Measurements from ENCODE around the gene CMC2. TPM values are rescaled to one million over a fixed set of nuclear protein-coding genes. Genes with fewer than 3 reads are reported as not detected.

The CMC2 gene
- total RNA-seq, 1 experiment from 2014 or later, result 64.2 TPM

DNA sequence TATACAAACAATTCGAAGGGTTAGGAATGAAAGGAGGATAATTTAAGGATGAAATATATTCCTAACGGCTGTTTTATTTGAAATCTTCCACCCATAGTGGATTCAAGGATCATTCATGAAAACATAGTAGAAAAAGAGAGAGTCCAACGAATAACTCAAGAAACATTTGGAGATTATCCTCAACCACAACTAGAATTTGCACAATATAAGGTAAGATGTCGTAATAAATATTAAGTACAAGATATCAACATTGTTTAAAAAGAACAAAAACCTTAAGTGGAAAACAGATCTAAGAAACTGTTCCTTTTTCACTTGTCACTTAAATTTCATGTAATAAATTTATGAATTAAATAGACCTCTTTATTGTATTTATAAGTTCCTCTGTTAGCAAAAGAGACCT lies 19.7 kb upstream of the CMC2 start:
- Histone ChIP-seq H2AFZ (ENCODE audit: low read length) (no peak overlapping the region), H2BK20ac (ENCODE audit: low read depth, low read length, poor library complexity, severe bottlenecking) (no peak overlapping the region), H3K4ac (ENCODE audit: low read depth, low read length) (no peak overlapping the region), H3T11ph (ENCODE audit: low read length) (no peak overlapping the region), H3K79me1 (ENCODE audit: insufficient read depth, low read depth, low read length, poor library complexity, severe bottlenecking) (no peaks in the 10 kb centered on the region), H3K27ac (ENCODE audit: insufficient read length, low read depth, low read length) (no peak overlapping the region), H3K79me2 (ENCODE audit: insufficient read depth, low read length) (no peaks in the 10 kb centered on the region), H3K14ac (ENCODE audit: insufficient read depth, low read length) (no peak overlapping the region), H3K9ac (ENCODE audit: extremely low read depth, insufficient read length, low read length) (no peak overlapping the region), H3K4me2 (ENCODE audit: insufficient read depth, insufficient read length, low read length) (no peak overlapping the region), H2AK5ac (ENCODE audit: insufficient read length, low read length) (no peak overlapping the region), H3K23me2 (ENCODE audit: insufficient read length, low read depth, low read length, poor library complexity, severe bottlenecking) (no peaks in the 10 kb centered on the region), H4K20me1 (ENCODE audit: control insufficient read depth, insufficient read depth, insufficient read length) (no peaks in the 10 kb centered on the region), H3K9me3 (ENCODE audit: control insufficient read depth, low read depth, low read length) (no peaks in the 10 kb centered on the region), H3K27me3 (ENCODE audit: insufficient read depth, low read length) (no peaks in the 10 kb centered on the region), H4K8ac (replicated peaks; ENCODE audit: insufficient read length, low read depth, low read length) (no peak overlapping the region), H3K23ac (ENCODE audit: insufficient read length, low read depth, low read length) (no peak overlapping the region), H2BK12ac (ENCODE audit: insufficient read length, low read depth, low read length) (no peak overlapping the region), H2BK120ac (ENCODE audit: low read depth, low read length, poor library complexity, severe bottlenecking) (no peak overlapping the region), H3K18ac (ENCODE audit: insufficient read length, low read depth, low read length) (no peak overlapping the region), H2BK15ac (ENCODE audit: low read depth, low read length) (no peak overlapping the region), H4K91ac (ENCODE audit: insufficient read length, low read depth, low read length) (no peak overlapping the region), H4K5ac (ENCODE audit: insufficient read length, low read depth, low read length) (no peak overlapping the region), H2BK5ac (ENCODE audit: insufficient read length, low read length) (no peak overlapping the region), H3K56ac (ENCODE audit: insufficient read length, low read depth, low read length) (no peak overlapping the region), H3K4me1 (ENCODE audit: insufficient read depth, low read length) (no peaks in the 10 kb centered on the region)
- TF ChIP-seq CTCF (conservative IDR thresholded peaks at IDR 0.05), result no peak
- Mint-ChIP-seq H3K4me3 (no peak overlapping the region), H3K27ac (no peak overlapping the region), H3K9me3 (no peaks in the 10 kb centered on the region), H3K27me3 (ENCODE audit: low read depth) (no peaks in the 10 kb centered on the region), H3K36me3 (ENCODE audit: insufficient read depth in 1 of 3, low read depth in 3 of 3) (peaks cover 33 to 80% (median 64%) of the 10 kb centered on the region in 3 experiments), H3K4me1 (no peaks in the 10 kb centered on the region)
- WGBS (ENCODE audit: extremely low coverage, insufficient read length, low lambda C conversion rate), result no CpG with 5 or more reads among the region's 4 CpGs
- DNase-seq, result no peak
